GM21447 (cell line): ENCODE data around the gene BTBD19.
A peak's percentile ranks its signal among the peaks of the same experiment; 100 is the strongest.
"Not testable (repeated sequence)": the region's sequence is repeated elsewhere in the genome, so short reads cannot be mapped to it uniquely, and the experiment has no call there.

Source experiments
- ATAC-seq: cut with Tn5 transposase; IDR thresholded peaks from one replicate; pipeline ENCODE4 v1.9.1; 2021; ENCODE audit not compliant: unreplicated experiment

Gene BTBD19, protein sequence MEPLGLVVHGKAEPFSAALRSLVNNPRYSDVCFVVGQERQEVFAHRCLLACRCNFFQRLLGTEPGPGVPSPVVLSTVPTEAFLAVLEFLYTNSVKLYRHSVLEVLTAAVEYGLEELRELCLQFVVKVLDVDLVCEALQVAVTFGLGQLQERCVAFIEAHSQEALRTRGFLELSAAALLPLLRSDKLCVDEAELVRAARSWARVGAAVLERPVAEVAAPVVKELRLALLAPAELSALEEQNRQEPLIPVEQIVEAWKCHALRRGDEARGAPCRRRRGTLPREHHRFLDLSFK

DNA sequence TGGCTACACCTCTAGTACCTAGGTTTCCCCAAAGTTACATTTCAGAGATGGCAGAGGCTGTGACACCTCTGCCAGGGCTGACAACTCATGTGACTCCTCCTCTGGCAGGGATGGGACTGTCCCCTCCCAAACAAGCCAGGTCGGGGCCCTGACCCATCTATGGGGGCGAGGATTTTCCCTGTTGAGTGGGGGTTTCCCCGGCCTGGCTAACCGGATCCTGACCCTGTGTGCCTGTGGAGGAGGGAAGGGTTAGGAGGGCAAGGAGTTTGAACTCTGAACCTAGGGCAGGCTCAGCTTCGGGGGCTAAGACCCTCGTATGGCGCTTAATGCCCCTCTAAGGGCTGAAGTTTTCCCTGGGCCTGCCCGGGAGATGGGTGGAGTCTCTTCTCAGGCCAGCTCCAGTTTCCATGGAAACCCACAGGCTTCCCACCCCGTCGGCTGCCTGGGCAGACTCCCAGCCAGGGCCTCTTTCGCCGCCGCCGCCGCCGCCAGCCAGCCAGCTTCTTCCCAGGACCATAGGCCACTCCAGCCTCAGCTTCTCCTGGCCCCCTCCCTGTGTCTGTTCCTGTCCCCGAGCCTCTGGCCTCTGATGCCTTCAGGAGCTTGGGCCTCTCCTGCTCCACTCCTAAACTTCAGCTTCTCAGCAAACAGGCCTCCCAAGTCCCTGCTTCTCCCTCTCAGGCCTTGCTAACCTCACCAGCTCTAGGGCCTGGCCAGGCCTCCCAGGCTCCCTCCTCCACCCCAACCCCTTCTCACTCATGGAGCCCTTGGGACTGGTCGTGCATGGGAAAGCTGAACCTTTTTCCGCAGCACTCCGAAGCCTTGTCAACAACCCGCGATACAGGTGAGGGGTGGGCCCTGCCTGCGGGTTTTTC, at the start of gene BTBD19:
Gene BTBD19 (plus strand): TSS at position 461 of the 875 bp plus-strand sequence. CDS start 298 bp downstream, at position 759.
- peak; percentile 26 for ATAC-seq

DNA sequence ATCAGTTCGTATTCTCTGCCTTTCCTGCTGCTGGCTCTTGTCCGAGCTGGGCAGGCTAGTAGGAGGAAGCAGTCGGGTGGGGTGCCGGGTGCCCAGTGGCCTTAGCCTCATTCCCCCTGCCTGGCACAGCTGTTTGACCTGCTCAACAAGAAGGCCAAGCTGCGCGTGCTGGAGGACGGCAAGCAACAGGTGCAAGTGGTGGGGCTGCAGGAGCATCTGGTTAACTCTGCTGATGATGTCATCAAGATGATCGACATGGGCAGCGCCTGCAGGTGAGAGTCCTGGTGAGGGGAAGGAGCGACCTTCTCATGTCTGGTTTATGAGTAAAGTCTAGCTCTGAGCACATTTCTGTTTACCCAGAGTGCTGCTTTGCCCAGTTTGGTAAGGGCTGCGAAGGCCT, 49.2 kb upstream of the BTBD19 start:
- ATAC-seq, result no peak

DNA sequence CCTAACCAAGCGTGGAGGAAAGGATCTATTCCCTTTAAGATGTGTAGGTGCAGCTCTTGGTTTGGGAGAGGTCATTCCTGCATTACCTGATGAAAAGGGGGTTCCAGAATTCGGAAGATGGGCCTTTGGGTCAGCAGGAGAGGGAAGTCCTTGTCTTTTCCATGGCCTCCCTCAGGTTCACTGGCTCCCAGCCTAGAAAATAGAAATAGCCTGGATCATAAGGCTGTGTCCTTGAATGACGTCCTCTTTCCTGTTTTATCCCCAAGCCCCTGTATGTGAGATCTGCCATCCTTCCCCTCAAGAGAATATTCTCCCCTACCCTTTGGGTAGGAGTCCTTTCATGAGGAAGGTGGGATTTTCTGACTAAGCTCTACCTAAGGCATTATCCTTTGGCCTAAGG, 47.4 kb upstream of the BTBD19 start:
- no peak for ATAC-seq

DNA sequence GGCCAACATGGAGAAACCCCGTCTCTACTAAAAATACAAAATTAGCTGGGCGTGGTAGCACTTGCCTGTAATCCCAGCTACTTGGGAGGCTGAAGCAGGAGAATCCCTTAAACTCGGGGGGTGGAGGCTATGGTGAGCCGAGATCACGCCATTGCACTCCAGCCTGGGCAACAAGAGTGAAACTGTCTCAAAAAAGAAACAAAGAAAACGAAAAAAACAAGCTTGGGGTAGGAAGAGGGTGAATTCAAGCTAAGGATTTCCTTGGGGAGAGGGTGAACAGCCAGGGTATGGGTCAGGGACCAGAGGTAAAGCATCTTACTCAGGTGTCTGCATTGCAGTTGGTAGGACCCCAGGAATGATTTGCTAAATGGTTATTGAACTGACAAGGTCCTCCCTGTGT, 41.9 kb upstream of the BTBD19 start:
- not testable (repeated sequence) for ATAC-seq

DNA sequence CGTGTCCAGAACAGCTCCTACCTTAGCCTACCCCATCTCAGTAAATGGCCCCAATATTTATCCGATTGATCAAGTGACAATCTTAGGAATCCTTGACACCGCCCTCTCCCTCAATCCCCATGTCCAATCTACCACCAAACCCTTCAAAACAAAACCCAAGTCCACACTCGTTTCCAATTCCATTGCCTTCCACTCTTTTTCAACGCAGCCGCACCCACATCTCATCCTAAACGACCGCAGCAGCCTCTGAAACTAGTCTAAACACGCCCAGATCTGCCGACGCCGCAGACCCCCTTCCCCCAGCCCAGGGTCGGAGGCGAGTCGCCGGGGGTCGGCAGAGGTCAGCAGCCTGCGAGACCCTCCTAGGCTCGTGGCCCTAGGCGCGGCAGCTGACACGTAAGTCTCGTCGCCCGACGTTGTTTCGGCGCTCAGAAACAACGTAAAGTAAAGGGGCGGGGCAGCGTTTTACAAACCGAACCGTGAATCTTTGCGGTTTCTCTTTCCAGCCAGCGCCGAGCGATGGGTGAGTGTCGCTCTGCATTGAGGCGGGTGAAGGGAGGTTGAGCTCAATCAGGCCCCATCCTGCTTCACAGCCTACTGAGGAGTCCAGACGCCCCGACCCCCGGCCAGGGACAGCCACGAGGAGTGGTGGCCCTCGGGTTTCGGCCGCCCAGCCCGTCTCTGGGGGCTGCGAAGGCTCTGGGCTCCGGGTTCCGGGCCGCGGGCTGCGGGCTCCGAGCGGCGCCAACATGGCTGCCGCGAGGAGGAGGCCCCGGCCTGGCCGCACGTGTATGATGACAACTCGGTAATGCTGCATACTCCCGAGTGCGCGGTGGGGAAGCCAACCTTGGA, 33.0 kb upstream of the BTBD19 start, which contains the start of gene RPS8:
Gene RPS8 (plus strand): TSS at position 463 of the 852 bp plus-strand sequence. CDS start 57 bp downstream, at position 520.
- peak; percentile 69 for ATAC-seq

DNA sequence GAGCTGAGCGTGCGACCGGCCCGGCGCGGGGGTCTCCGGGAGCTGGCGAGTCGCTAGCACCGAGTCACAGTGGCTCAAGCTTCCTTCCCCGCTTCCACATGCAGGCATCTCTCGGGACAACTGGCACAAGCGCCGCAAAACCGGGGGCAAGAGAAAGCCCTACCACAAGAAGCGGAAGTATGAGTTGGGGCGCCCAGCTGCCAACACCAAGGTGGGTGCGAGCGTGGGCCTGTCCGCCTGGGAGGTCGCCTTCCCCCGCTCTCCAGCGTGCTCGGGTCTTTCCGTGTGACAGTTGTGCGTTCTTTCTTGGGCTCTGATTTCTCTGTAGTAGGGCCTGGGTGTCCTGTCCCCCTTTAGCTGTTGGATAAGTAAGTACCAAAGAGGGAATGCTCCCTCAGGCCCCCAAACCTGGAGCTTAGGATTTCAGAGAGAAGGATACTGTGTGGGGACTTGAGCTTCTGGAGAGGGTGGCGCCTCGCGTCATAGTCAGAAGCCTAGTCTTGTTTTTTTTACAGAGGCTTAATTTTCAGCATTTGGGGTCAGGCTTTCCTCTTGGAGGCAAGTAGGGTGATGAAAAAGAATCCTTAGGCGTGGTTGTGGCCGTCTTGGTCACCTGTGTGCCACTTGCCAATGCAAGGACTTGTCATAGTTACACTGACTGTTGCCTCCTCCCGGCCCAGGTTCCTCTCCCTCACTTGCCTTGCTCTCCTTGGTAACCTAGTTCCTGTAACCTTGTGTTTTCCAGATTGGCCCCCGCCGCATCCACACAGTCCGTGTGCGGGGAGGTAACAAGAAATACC, 32.2 kb upstream of the BTBD19 start:
- ATAC-seq, result peak; percentile 15

DNA sequence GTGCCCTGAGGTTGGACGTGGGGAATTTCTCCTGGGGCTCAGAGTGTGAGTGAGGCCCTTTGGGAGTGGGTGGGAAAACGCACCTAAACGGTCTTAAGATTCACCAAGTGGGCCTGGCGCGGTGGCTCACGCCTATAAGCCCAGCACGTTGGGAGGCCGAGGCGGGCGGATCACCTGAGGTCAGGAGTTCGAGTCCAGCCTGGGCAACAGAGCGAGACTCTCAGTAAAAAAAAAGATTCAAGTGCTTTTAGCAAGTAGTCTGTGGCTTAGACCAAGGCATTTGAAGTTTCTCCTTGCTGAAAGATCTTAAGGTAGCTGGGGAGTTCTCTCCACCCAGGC, 31.6 kb upstream of the BTBD19 start:
- ATAC-seq, result no peak

DNA sequence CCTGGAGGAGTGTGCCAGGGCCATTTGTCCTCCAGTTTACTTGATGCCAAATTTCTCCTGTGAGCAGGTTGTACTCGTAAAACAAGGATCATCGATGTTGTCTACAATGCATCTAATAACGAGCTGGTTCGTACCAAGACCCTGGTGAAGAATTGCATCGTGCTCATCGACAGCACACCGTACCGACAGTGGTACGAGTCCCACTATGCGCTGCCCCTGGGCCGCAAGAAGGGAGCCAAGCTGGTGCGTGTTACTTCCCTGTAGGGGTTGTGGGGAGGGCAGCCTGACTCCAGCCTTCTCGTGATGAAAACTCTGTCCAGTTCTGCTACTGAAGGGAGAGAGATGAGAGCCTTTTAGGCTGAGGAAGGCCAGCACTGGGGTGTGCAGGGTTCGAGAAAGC, 30.8 kb upstream of the BTBD19 start:
- ATAC-seq, result no peak

DNA sequence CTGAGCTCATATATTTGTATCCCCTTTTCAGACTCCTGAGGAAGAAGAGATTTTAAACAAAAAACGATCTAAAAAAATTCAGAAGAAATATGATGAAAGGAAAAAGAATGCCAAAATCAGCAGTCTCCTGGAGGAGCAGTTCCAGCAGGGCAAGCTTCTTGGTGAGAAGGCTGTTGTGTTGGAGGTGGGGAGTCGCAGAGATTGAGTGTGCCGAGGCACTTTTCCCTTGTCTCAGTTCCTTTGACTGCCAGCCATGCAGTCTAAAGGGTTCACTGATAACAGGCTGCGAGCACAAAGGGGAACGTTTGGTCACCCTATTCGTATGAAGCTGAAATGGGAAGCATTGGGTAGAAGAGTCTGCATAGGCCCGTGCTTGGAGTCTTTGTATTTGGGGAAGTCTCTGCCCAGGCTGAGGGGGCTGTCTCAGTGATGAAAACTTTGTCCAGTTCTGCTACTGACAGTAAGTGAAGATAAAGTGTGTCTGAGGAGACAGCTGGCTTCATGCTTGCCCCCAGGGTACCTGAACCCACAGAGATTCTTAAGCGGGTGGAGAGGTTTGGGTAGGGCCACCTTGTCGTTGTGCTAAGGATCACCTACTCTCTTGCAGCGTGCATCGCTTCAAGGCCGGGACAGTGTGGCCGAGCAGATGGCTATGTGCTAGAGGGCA, 30.2 kb upstream of the BTBD19 start:
- no peak for ATAC-seq

DNA sequence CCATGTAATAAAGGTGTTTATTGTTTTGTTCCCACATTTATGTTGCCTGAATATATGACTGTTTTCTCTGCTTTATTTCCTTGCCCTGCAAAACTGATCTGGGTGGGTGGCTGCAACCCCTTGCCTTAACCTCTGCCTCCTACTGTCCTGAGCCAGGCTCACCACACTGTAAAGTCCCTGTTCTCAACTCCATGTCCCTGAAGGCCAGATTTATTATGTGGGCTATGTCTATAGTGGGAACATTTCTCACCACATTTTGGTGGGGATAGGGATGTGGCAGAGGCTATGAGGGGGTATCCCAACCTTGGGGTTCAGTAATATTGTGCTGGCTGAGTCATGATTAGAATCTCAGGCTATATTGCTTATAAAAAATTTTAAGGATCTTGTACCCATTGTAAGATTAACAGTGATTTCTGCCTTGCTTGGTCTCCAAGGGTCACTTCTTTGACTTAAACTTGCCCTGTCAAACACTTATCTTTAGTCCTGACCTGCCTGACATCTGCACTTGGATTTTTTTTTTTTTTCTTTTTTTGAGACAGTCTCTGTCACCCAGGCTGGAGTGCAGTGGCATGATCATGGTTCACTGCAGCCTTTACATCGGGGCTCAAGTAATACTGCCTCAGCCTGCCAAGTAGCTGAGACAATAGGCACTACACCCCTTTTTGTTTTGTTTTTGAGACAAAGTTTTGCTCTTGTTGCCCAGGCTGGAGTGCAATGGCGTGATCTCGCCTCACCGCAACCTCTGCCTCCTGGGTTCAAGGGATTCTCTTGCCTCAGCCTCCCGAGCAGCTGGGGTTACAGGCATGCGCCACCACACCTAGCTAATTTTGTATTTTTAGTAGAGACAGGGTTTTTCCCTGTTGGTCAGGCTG, 29.4 kb upstream of the BTBD19 start:
- ATAC-seq, result no peak

DNA sequence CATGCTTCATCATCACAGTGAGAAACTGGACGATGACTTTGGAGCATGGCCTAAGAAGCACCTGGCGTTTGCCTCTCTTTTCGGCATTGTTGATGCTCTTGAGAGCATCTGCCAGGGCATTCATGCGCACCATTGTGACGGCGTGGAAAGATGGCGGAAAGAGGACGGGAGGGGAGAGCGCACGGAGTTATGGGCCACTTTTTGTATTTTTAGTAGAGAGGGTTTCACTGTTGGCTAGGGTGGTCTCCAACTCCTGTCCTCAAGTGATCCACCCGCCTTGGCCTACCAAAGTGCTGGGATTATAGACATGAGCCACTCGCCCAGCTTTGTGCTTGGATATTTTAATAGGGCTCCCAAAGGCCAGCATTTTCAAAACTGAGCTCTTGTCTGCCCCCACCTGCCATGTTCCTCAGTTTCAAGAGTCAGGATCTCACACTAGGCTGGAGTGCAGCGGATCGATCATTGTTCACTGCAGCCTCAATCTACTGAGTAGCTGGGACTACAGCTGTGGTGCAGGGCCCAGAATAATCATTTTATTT, 27.7 kb upstream of the BTBD19 start:
- ATAC-seq, result no peak

DNA sequence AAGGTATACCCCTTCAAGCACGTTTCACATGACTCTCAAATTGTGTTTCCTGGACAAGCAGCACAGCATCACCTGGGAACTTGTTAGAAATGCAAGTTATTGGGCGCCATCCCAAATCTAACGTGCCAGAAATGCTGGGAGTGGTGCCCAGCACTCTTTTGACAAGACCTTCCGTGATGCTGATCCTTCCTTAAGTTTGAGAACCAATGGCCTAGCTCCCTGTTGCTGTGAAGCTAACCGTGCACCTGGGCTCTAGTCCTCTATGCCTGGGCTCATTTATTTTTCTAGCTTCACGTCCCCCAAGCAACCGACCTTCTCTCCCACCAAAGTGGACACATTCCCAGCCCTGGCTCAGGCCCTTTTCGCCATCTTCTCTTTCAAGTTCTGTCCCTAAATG, 24.6 kb upstream of the BTBD19 start:
- ATAC-seq, result no peak

DNA sequence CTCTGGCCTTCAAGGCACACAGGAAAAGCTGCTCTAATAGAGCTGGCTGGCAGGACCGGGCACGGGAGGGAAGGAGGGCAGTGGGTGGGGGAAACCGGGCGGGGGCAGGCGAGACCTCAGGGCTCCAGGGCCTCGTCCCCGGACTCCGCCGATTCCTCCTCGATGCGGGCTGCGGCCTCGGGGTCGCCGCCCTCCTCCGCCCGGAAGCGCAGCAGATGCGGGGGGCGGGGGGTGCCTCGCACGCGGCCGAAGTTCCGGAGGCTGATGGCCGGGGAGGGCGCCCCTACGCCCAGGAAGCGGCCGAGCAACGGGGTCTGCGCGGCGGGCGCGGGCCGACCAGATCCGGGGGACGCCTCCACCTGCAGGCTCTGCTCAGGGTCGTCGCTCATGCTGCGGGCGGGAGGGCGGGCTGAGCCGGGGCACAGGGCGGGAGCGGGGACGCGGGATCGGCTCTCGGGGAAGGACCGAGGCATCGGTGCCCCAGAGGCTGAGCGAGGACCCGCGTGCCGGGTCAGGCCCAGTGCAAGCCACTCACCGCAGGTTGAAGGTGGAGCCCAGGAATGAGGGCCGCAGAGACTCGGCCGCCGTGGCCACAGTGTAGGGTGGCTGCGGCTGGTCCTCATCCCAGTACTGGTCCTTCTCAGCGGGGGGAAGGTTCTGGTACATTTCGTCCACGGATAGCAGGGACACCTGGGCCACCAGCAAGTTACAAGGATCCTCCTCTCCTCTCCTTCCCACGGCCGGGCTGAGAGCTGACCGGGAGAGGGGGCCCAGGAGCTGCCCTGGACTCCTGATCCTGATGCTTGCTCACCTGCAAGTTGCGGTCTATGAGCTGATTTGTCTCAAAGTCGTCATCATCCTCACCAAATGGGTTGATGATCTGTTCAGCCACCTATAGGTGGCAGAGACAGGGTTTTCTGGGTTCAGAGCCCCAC, 24.0 kb upstream of the BTBD19 start:
- ATAC-seq, result no peak

DNA sequence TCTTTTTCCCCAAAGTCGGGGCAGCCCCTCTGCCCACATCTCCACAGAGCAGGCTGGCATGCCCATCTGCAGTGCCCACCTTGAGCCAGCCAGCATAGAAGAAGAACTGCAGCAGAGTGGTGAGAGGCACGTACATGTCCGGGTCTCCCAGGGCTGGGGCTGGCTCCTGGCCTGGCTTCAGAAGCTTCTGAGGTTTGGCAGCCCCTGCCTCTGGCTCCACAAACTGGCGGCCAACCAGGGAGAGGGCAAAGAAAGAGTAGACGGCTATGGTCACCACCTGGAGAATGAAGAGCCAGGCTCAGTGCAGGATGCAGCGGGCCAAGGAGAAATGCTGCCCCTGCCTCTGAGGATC, 23.3 kb upstream of the BTBD19 start:
- no peak for ATAC-seq

DNA sequence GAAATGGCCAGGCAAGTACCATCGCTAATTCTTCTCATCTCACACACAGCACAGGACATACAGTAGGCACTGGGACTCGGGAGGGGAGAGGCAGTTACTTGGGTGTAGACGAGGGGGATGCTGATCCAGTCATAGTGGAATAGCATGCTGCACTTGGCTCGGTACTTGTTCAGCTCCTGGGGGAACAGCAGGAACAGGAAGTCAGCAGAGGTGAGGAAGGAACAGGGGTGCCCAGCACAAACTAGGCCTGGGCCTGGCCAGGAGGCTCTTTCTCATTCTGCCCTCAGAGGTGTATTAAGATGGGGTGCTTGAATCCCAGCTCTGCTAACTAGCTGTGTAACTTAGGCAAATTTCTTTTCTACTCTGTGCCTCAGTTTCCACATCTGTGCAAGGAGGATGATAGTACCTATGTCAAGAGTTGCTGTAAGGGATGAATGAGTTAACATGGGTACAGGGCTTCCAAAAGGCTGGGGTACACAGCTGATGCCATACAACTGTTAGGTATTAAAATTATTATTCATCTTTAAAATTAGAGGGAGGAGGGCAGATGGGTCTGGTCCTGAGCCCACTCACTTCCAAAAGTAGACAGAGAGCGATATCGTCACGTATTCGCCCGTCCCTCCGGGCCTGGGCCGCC, 22.7 kb upstream of the BTBD19 start:
- no peak for ATAC-seq

DNA sequence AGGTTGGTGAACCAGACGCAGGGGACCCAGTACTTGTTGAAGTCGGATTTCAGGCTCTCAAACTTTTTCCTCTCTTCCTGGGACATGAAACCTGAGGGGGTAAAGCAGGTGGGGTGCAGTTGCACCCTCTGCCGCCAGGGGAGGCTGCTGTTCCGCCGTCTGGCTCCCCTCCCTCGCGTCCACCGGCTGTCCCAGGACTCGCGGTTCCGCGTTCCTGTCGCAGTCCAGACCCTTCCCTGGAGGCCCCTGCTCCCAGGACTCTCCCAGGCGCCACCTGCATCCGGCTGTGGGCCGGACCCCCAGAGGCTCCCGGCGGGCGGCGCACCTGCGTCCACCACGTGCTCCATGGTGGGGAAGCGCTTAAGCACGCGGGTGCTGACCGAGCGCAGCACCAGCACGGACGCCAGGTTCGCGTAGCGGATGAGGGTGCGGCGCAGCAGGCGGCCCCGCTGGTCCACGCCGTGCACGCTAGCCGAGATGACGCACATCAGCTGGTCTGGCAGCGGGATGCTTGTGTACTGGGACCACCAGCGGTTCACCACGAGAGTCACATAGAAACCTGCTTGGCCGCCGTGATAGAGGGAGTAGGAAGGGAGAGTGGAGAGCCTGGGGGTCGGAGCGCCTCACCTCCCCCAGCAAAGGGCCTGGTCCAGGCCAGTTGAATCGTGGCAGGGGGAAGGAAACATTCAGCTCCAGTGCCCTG, 22.0 kb upstream of the BTBD19 start:
- no peak for ATAC-seq
